H1 (cell line): Measurements from ENCODE around the gene CTBP2. TPM values are rescaled to one million over a fixed set of nuclear protein-coding genes. Genes with fewer than 3 reads are reported as not detected.

ENCODE experiments used
- CHD7 ChIP-seq: fragments of 300-600 bp; sonication (generic); IDR thresholded peaks from 2 replicates; pipeline ENCODE4 v1.7.1; 2012; ENCODE audit warnings: low read length, moderate library complexity, mild to moderate bottlenecking, inconsistent platforms; ENCODE audit not compliant: insufficient replicate concordance
- NRF1 ChIP-seq: IDR thresholded peaks from 2 replicates; pipeline ENCODE4 v1.6.1; 2011; ENCODE audit warnings: mild to moderate bottlenecking, low read depth, low read length, improper control_type of control experiment
- RAD21 ChIP-seq, 2 experiments: IDR thresholded peaks in 1 of 2; conservative IDR thresholded peaks in 1 of 2; 2 replicates each; pipeline ENCODE4 v1.6.1; 2011; ENCODE audit warnings: low read depth in 2 of 2, low read length in 2 of 2, improper control_type of control experiment in 1 of 2, inconsistent platforms in 1 of 2, mild to moderate bottlenecking in 1 of 2, moderate library complexity in 1 of 2
- polyA plus RNA-seq, 7 experiments: library from polyadenylated mRNA; depleted of rRNA in 3 of 7; stranded (reverse) in 5 of 7; unstranded in 2 of 7; fragments of >200 nt in 5 of 7; fragments of 200-250 nt in 2 of 7; gene quantifications; 1 replicate in 5 of 7; 2 replicates in 1 of 7; 4 replicates in 1 of 7; pipeline versions ENCODE4 v1.2.1 to v1.2.3, GENCODE V29; 2011 to 2013; ENCODE audit warnings: missing spikeins in 2 of 7, mixed read lengths in 2 of 7
- total RNA-seq: library from RNA; stranded (reverse); fragmentation: NEBNext Ultra II Directional; extraction: Animal tissue kit (Norgen Biotek cat#: 25700); gene quantifications from 2 replicates; pipeline ENCODE4 v1.2.1, GENCODE V29; 2021

Gene CTBP2
- total and polyA plus RNA-seq, 2 of the 8 experiments (the other 6 are each of a cell fraction or from before 2014, with no cell fraction given) = 208 to 221 TPM

- no peak for TF ChIP-seq CHD7
- TF ChIP-seq RAD21 (IDR thresholded peaks at IDR 0.05 in 1 of 2, conservative IDR thresholded peaks at IDR 0.05 in 1 of 2; ENCODE audit: low read depth in 2 of 2, low read length in 2 of 2) = no peak
- TF ChIP-seq NRF1 = no peak
Observed at GRCh38 chr10:125035136-125035535, 125.2 kb downstream of the CTBP2 start (continued).
